Activated CD4-positive, CD25-positive, alpha-beta regulatory T cell (primary cell): ENCODE results near the gene SLC2A10.

Source experiments
- DNase-seq, 4 experiments: peaks; one replicate each; lab custom pipeline; 2025; lab: John Stamatoyannopoulos, UW

The SLC2A10 gene

DNA sequence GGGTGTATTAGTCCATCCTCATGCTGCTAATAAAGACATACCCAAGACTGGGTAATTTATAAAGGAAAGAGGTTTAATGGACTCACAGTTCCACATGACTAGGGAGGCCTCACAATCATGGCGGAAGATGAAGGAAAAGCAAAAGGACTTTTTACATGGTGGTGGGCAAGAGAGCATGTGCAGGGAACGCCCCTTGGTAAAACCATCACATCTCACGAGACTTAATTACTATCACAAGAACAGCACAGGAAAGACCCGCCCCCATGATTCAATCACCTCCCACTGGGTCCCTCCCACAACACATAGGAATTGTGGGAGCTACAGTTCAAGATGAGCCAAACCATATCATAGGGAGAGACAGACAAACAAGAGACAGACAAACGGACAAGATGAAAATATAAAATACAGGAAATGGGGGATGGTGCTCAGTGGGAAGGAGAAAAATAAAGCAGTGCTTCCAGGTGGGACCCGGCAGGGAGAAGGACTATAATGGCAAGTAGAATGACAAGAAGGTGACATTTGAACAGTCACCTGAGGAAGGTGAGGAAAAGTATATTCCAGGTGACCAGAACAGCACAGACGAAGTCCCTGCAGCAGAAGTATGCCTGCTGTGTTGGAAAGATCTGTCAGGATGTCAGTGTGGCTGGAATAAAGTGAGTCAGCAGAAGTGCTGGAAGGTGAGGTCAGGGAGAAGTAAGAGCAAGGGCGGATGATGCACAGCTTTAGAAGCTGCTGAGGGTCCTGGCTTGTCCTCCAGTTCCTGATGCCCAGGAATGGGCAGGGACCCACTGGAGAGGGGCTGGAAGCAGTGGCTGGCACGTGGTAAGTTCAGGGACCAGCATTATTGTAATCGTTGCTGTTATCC, 61.1 kb downstream of the SLC2A10 start:
- DNase-seq: no peak

- DNase-seq: no peak
Measured at GRCh38 chr20:46771195-46771588, 61.7 kb downstream of the SLC2A10 start.

GRCh38 chr20:46772901-46773300, 63.5 kb downstream of the SLC2A10 start:
- DNase-seq: no peak

DNA sequence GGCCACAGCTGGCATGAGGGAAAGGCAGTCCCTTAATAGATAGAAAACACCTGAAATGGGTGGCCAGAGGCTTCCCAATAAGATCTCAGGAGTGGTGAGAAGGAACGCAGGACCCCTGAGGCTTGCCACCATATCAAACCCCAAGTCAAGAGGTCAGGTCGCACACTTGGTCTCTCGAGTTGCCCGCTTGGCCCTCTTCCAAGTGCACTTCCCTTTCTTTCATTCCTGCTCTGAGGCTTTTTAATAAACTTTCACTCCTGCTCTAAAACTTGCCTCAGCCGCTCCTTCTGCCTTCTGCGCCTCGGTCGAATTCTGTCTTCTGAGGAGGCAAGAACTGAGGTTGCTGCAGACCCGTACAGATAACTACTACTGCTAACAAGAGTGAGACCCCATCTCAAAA, 64.2 kb downstream of the SLC2A10 start:
- DNase-seq: no peak

DNA sequence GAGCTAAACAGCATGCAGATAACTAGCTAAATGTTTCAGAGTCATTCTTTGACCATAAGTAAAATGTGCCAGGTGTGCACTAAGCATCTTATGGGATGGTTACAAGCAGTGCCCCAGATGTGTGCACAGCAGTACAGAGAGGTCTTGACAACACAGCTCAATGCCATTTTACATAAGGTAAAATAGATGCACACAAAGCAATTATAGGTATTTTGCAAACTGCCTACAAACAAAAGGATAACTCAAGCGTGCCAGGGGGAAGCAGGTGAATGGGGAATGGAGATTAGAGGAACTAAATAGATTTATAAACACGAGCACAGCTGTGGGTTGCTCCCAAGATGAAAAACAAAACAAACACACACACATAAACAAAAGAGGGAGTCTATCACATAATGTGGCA, 64.8 kb downstream of the SLC2A10 start:
- DNase-seq: no peak

GRCh38 chr20:46774943-46775560, 65.6 kb downstream of the SLC2A10 start:
- DNase-seq: no peak

DNA sequence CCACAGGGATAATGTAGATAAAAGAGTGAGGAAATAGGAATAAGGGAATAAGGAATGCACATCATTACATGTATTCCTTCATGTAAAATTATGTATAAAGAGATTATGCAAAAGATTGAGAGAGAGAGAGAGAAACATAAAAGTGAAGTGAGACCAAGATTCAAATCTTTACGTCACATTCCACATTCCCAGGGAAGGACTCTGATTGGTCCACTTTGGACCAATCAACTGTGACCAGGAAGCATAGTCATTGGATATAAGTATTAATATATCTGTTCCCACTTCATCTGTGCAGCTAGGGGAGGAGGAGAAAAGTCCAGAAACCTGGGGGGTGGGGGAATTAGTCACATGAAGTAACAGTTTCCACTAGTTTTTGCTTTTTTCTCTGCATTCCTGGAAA, 66.4 kb downstream of the SLC2A10 start:
- DNase-seq: no peak

DNA sequence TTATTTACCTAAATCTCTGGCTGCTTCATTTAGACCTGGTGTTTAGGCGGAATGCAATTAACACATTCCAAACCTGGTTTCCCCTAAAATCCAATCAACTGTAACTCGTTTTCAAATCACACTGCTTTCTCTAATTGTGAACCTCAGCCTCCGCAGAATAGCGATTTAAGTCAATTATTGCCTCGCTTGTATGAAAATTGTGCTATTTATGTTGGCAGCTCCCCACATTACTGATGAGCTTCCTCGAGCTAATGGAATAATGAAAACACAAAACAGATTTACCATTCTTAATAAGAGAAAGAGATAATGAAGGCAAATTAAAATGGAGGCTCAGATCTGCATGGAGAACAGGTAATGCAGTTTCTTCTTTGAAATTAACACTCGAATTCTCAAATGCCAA, 67.9 kb downstream of the SLC2A10 start:
- no peak for DNase-seq

- no peak for DNase-seq
Measured at GRCh38 chr20:46779831-46780230, 70.4 kb downstream of the SLC2A10 start.

DNA sequence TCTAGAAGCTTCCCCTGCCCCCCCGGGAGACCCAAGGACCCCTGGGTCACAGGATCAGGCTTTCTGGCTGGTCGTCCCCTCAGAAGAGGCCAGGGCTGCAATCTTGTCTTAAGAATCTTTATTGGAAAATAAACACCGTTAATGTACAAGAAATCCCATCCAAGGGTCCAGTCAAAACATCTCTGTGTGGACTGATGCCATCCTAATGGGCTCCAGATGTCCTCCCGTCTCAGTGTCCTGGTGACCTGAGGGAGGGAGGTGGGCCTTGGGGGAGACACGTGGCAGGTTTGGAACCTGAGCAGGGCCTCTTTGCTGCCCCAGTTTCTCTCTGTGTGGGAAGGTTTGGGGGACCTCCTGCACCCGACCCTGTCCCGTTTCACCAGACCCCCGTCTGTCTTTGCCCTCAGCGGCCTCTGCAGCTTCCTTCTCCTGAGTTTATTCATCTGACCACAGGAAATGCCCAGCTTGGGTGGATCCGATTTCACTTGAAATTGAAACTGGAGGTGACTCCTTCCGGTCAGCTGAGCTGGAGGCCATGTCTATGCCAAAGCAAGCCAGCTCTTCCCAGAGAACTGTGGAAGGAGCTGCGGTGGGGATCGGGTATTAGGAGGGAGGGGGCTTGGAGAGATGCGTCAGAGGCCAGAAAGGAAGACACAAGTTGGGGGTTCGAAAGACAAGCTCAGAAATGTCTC, 75.1 kb downstream of the SLC2A10 start:
- DNase-seq: no peak
